ENCODE results near the gene TSPYL4.

The TSPYL4 gene

DNA sequence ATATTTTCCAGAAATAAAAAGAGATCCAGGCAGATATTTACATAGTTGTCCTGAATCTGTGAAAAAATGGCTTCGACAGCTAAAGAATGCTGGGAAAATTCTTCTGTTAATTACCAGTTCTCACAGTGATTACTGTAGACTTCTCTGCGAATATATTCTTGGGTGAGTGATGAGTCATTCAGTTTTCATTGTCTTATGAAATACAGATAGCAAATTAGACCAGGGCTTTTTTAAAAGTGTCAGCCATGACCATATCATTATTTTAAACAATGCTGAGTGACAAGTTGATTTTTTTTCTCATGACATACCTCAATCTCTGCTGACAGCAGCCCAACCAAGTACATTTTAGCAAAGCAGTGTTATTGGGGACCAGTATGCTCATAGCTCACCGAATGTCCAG is 32.8 kb downstream of the TSPYL4 start:
- FAIRE-seq = no peak

- no peak for FAIRE-seq
These were observed 35.0 kb downstream of the TSPYL4 start for GRCh38 chr6:116218866-116219265.

GRCh38 chr6:116218172-116218633 is 35.7 kb downstream of the TSPYL4 start:
- FAIRE-seq = peak; percentile 39

GRCh38 chr6:116217069-116217468 is 36.8 kb downstream of the TSPYL4 start:
- FAIRE-seq = peak; percentile 66

DNA sequence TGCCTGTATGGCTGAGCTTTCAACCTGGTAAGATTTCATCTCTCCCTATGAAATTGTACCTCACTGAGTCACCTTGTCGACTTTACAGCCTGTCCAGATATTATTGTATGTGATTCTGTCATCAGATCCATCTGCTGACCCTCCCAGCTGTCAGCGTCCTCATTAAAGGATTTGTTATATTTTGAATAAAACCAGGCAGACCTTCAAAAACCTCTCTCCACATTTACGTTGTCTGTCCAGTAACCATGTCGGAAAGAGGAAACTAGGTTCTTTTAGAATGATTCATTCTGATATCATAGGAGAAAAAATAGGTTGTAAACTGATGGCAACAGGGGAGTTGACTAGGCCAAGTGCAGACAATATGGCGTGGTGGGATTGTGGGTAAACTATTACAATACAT is 38.5 kb downstream of the TSPYL4 start:
- FAIRE-seq = no peak

- FAIRE-seq = no peak
These were observed 39.2 kb downstream of the TSPYL4 start for GRCh38 chr6:116214681-116215080.

- FAIRE-seq = no peak
These were observed 43.0 kb downstream of the TSPYL4 start for GRCh38 chr6:116210750-116211425.

GRCh38 chr6:116210316-116210715 is 43.6 kb downstream of the TSPYL4 start:
- FAIRE-seq = no peak

GRCh38 chr6:116208056-116208785 is 45.7 kb downstream of the TSPYL4 start:
- no peak for FAIRE-seq

- no peak for FAIRE-seq
These were observed 47.5 kb downstream of the TSPYL4 start for GRCh38 chr6:116206231-116206903.

DNA sequence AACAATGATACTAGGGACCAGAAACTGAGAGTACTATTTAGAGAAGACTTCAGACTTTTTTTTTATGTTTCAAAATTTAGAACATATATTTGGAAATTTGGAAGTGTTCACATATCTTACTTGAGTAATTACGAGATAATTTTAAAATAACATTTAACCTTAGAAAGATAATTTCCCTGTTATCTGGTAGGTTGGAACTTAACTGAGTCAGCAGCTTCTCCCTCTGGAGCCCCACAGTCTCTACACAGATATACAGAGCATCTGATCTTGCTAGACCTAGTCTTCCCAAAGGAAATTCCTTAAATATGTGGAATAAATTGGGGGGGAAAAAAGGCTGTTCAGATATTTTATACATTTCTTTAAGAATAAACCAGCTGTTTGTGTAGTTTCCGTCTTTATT is 48.6 kb downstream of the TSPYL4 start:
- FAIRE-seq = no peak

DNA sequence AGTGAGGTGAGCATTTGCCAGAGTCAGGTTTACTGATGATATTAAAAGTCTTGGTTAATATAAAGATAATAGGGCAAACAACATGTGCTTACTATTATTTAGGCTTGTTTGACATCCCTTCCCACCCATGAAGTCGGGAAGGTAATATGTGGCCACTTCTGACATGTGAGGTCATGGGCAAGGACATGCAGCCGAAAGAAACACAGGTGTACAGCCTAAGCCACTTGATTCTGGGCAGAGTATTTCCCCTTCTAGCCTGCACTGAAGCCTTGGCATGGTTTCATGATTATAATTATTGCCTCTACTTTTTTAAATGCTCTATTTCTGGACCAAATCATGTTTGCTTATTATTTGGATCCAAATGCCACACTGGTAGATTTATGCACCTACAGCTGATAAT is 52.3 kb downstream of the TSPYL4 start:
- no peak for FAIRE-seq

DNA sequence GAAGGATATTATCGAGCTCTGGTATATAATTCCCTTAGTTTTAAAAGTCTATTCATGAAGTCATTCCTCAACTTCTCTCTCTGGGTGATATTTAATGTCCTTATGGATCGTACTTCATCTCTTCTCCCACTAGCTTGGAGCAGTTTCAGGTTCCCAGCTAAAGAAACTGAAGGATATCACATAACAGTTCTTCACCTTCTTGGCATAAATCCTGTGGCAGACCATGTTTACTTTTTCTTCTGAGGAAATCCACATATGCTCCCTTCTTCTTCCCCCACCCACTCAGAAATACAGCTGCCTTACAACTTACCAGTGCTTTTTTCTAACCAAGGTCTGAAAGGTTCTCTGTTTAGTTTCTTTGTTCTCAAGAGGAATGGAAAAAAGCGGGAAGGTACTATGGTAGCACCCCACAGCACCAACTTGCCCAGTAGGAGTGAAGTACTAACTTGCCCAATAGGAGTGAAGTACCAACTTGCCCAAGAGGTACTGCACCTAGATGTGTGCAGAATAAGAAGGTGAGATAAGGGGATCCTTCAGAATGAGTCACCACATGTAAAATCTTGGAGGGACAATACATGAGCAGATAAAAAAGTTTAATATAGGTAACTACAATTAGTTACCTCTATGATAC is 53.1 kb downstream of the TSPYL4 start:
- no peak for FAIRE-seq

Data from TTC549 (cell line).